Right lobe of liver (tissue), 6 donors: ENCODE results near the gene ZXDA. TPM values are rescaled to one million over a fixed set of nuclear protein-coding genes. Genes with fewer than 3 reads are reported as not detected.

Experiments
- ATAC-seq, 4 donors: fragments of 200-7000 bp; cut with Tn5 transposase; one replicate each; pipeline ENCODE4 v1.9.1; 2020; ENCODE audit warnings: mild to moderate bottlenecking in 4 of 4, moderate library complexity in 4 of 4
- DNase-seq, 3 donors: peaks; one replicate each; pipeline ENCODE4 v3.0.0-alpha.2; 2020
- H3K27ac ChIP-seq, 3 donors: fragments of 200-600 bp; one replicate each; pipeline ENCODE4 v1.8.0; 2022
- H3K27me3 ChIP-seq, 2 donors: fragments of 200-600 bp; one replicate each; pipeline ENCODE4 v1.8.0; 2022
- H3K36me3 ChIP-seq, 4 donors: fragments of 200-600 bp; sonication (generic) in 1 of 4; one replicate each; pipeline versions ENCODE4 v1.5.1 to v1.8.0; 2017 to 2022; ENCODE audit warnings: control low read depth in 1 of 4
- H3K4me1 ChIP-seq, 4 donors: fragments of 200-600 bp; sonication (generic) in 1 of 4; one replicate each; pipeline versions ENCODE4 v1.5.1 to v1.8.0; 2017 to 2022; ENCODE audit warnings: control low read depth in 1 of 4
- H3K4me3 ChIP-seq, 3 donors: fragments of 200-600 bp; one replicate each; pipeline ENCODE4 v1.8.0; 2022
- H3K9me3 ChIP-seq, 4 donors: fragments of 200-600 bp; sonication (generic) in 1 of 4; one replicate each; pipeline versions ENCODE4 v1.5.1 to v1.8.0; 2017 to 2022; ENCODE audit warnings: control low read depth in 1 of 4
- POLR2A ChIP-seq: fragments of 450-650 bp; IDR thresholded peaks from one replicate; pipeline ENCODE4 v1.6.1; 2017; ENCODE audit warnings: antibody characterized with exemption, mild to moderate bottlenecking
- WGBS: methylation state at CpG from one replicate; pipeline ENCODE4 v1.1.6; 2018; ENCODE audit warnings: low coverage, low lambda C conversion rate; ENCODE audit not compliant: insufficient coverage; ENCODE audit errors: missing lambda C conversion rate; 5-methylcytosine and 5-hydroxymethylcytosine counted together
- intact Hi-C, 2 donors: fragments of 100-400 bp; cut with DNase I; formaldehyde crosslinking; loops; one replicate each; pipeline versions ENCODE4 v1.11.2 to v1.14.1; 2022
- total RNA-seq, 6 experiments: library from RNA; depleted of rRNA in 2 of 6; stranded (reverse); fragments of >200 nt in 2 of 6; fragmentation: NEBNext Ultra II Directional in 3 of 6; extraction: Animal tissue kit (Norgen Biotek cat#: 25700) in 3 of 6; gene quantifications; one replicate each; pipeline versions ENCODE4 v1.1.0 to v1.2.4, GENCODE V29; 2016 to 2023
- TF ChIP-seq, protein P1 (sequence below), 4 donors: fragments of 200-600 bp in 3 of 4; fragments of 450-650 bp in 1 of 4; IDR thresholded peaks; one replicate each; pipeline versions ENCODE4 v1.5.1 to v1.8.0; 2016 to 2022; ENCODE audit warnings: antibody characterized with exemption in 4 of 4, mild to moderate bottlenecking in 2 of 4
- donor health status: DM: no; HTN: yes; CAD: no.
- donor health status: DM: no; HTN: no; CAD: no.
- donor health status: DM: no; HTN: no; CAD: no.
- donor health status: DM: no; HTN: yes; CAD: no.
- donor health status: DM: no; HTN: yes; CAD: no.

Gene ZXDA
- total RNA-seq, 6 experiments from 2014 or later = 1.3 to 2.2 (median 1.7) TPM

DNA sequence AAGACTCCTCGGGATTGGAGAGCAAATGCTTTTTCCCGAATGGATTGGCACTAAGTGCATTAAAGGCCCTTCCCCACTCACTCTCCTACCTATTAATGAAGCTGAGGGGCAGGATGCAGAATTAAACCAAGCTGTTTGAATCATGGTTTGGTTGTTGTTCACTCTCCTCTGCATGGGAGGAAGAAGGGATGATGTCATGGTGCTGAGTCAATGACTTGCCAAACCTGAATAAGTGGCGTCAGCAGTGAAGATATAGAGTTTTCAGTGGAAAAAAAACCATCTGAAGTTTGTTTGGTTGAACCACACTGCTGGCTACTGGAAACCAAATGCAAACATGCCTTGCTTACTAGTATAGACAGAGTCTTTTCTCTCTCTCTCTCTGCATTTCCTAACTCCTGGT lies 19.8 kb upstream of the ZXDA start:
- 41% methylated on average over 3 of the region's 3 CpGs for WGBS
- intact Hi-C loops = no loop called here

DNA sequence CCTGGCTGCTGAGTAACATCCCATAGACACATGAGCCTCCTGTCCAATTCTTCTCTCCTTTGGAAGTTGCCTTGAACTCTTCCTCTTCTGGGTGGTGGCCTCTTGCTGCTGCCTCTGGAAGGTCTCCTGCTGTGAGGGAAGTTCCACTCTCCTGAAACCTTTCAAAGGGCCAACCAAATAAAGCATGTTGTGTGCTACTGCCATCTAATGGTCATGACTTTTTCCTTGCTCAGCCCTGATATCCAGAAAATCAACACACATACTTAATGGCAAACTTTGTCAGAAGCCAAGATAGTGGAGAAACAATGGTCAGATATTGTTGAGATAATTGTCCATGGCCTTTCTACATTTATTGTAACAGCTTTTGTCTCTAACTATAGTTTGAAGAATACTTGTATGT lies 19.1 kb upstream of the ZXDA start:
- Histone ChIP-seq H3K27ac (no peak overlapping the region), H3K36me3 (no peaks in the 10 kb centered on the region), H3K9me3 (no peaks in the 10 kb centered on the region), H3K27me3 (no peaks in the 10 kb centered on the region), H3K4me3 (no peak overlapping the region), H3K4me1 (no peaks in the 10 kb centered on the region)
- TF ChIP-seq, protein P1, sequence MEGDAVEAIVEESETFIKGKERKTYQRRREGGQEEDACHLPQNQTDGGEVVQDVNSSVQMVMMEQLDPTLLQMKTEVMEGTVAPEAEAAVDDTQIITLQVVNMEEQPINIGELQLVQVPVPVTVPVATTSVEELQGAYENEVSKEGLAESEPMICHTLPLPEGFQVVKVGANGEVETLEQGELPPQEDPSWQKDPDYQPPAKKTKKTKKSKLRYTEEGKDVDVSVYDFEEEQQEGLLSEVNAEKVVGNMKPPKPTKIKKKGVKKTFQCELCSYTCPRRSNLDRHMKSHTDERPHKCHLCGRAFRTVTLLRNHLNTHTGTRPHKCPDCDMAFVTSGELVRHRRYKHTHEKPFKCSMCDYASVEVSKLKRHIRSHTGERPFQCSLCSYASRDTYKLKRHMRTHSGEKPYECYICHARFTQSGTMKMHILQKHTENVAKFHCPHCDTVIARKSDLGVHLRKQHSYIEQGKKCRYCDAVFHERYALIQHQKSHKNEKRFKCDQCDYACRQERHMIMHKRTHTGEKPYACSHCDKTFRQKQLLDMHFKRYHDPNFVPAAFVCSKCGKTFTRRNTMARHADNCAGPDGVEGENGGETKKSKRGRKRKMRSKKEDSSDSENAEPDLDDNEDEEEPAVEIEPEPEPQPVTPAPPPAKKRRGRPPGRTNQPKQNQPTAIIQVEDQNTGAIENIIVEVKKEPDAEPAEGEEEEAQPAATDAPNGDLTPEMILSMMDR (IDR thresholded peaks at IDR 0.05) = peak; percentile 38 to 62 (median 58)
- no peak for TF ChIP-seq POLR2A
- intact Hi-C loops = no loop called here
- DNase-seq (no peak), ATAC-seq (peak; percentile 65 to 84 (median 78))

More for the DNA sequence above, 19.8 kb upstream of the ZXDA start:
- Histone ChIP-seq H3K9me3 (no peaks in the 10 kb centered on the region), H3K4me1 (no peaks in the 10 kb centered on the region), H3K4me3 (no peak overlapping the region), H3K27me3 (no peaks in the 10 kb centered on the region), H3K27ac (no peak overlapping the region), H3K36me3 (no peaks in the 10 kb centered on the region)
- DNase-seq (no peak), ATAC-seq (no peak)
- TF ChIP-seq, protein P1 (IDR thresholded peaks at IDR 0.05) = no peak
- TF ChIP-seq POLR2A = no peak

DNA sequence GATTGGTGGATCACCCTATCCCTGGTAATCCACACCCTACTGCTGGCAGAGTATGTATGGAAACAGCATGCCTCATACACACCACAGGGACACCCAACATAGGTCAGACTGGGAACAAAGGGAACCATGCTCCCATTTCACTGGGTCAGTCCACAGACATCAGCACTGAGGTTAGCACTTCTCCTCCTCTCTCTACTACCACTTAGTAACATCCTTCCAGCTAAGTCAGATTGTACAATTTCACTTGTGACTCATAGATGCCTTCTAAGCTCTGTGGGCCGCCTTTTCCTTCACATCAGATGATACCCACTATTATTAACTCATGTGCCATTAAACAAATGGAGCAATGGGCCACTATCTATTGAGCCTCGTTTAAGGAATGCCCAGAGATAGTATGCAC lies 15.5 kb upstream of the ZXDA start:
- no peaks in the 10 kb centered on the region for H3K27me3 ChIP-seq
- H3K4me1 ChIP-seq = no peaks in the 10 kb centered on the region
- no peak for TF ChIP-seq POLR2A
- TF ChIP-seq, protein P1 (IDR thresholded peaks at IDR 0.05) = no peak
- no peaks in the 10 kb centered on the region for H3K9me3 ChIP-seq
- H3K4me3 ChIP-seq = no peak overlapping the region
- ATAC-seq (no peak), DNase-seq (no peak)
- no peak overlapping the region for H3K27ac ChIP-seq
- no peaks in the 10 kb centered on the region for H3K36me3 ChIP-seq
- WGBS = 21% methylated on average over 2 of the region's 2 CpGs
- intact Hi-C loops = no loop called here

- H3K27me3 ChIP-seq = no peaks in the 10 kb centered on the region
Measured at GRCh38 chrX:57918750-57919436, 8.6 kb upstream of the ZXDA start.

More at GRCh38 chrX:57918750-57919436, 8.6 kb upstream of the ZXDA start:
- Histone ChIP-seq H3K27ac (no peak overlapping the region), H3K4me1 (no peaks in the 10 kb centered on the region), H3K4me3 (no peak overlapping the region), H3K36me3 (no peaks in the 10 kb centered on the region), H3K9me3 (no peaks in the 10 kb centered on the region)
- DNase-seq (no peak), ATAC-seq (peak; percentile 76 to 91 (median 84))
- 20% methylated on average over 12 of the region's 19 CpGs for WGBS
- TF ChIP-seq POLR2A = no peak
- TF ChIP-seq, protein P1 (IDR thresholded peaks at IDR 0.05) = peak; percentile 32 to 53 (median 52)
- intact Hi-C loops = no loop called here
